Mesendoderm (in vitro differentiated cells): ENCODE data around the gene NEURL1B.

Experiments used
- DNase-seq: peaks from one replicate; pipeline ENCODE4 v3.0.0; 2013
- H2AK5ac ChIP-seq: 2 replicates; pipeline ENCODE4 v1.6.1; 2013; ENCODE audit warnings: low read length, inconsistent platforms
- H2BK120ac ChIP-seq: 2 replicates; pipeline ENCODE4 v1.6.1; 2013; ENCODE audit warnings: low read depth, mild to moderate bottlenecking, low read length, moderate library complexity, mixed read lengths
- H2BK15ac ChIP-seq: replicated peaks from 2 replicates; pipeline ENCODE4 v1.6.1; 2013; ENCODE audit warnings: low read depth, mild to moderate bottlenecking, moderate library complexity
- H2BK5ac ChIP-seq: 2 replicates; pipeline ENCODE4 v1.6.1; 2013; ENCODE audit warnings: low read length, inconsistent platforms
- H3K18ac ChIP-seq: 2 replicates; pipeline ENCODE4 v1.6.1; 2013; ENCODE audit warnings: mild to moderate bottlenecking, low read length, mixed read lengths
- H3K23ac ChIP-seq: one replicate; pipeline ENCODE4 v1.6.1; 2013; ENCODE audit warnings: low read length
- H3K27ac ChIP-seq: 2 replicates; pipeline ENCODE4 v1.5.1; 2013; ENCODE audit warnings: low read depth, mild to moderate bottlenecking, inconsistent platforms, low read length, moderate library complexity
- H3K27me3 ChIP-seq: 2 replicates; pipeline ENCODE4 v1.6.1; 2013; ENCODE audit warnings: low read length, control low read depth, mild to moderate bottlenecking, inconsistent platforms; ENCODE audit not compliant: insufficient read depth, poor library complexity
- H3K36me3 ChIP-seq: 2 replicates; pipeline ENCODE4 v1.6.1; 2013; ENCODE audit warnings: low read length, inconsistent platforms; ENCODE audit not compliant: control insufficient read depth, insufficient read depth
- H3K4ac ChIP-seq: one replicate; pipeline ENCODE4 v1.6.1; 2013; ENCODE audit warnings: low read depth, mild to moderate bottlenecking, low read length, moderate library complexity
- H3K4me1 ChIP-seq: 2 replicates; pipeline ENCODE4 v1.6.1; 2013; ENCODE audit warnings: low read depth, low read length, inconsistent platforms; ENCODE audit not compliant: control insufficient read depth
- H3K4me2 ChIP-seq: 2 replicates; pipeline ENCODE4 v1.6.1; 2013; ENCODE audit warnings: low read length
- H3K4me3 ChIP-seq: 2 replicates; pipeline ENCODE4 v1.5.1; 2013; ENCODE audit warnings: mild to moderate bottlenecking, low read length
- H3K56ac ChIP-seq: one replicate; pipeline ENCODE4 v1.6.1; 2013; ENCODE audit warnings: low read length
- H3K79me1 ChIP-seq: 2 replicates; pipeline ENCODE4 v1.6.1; 2013; ENCODE audit warnings: low read length, inconsistent platforms
- H3K79me2 ChIP-seq: 2 replicates; pipeline ENCODE4 v1.6.1; 2013; ENCODE audit warnings: mild to moderate bottlenecking, low read length; ENCODE audit not compliant: control insufficient read depth, insufficient read depth
- H3K9ac ChIP-seq: 2 replicates; pipeline ENCODE4 v1.6.1; 2013; ENCODE audit warnings: low read length, inconsistent platforms
- H4K5ac ChIP-seq: one replicate; pipeline ENCODE4 v1.6.1; 2013; ENCODE audit warnings: low read length
- H4K8ac ChIP-seq: one replicate; pipeline ENCODE4 v1.6.1; 2013; ENCODE audit warnings: low read depth, mild to moderate bottlenecking, control low read depth, low read length, moderate library complexity
- WGBS: extraction: QIAGEN DNeasy Blood & Tissue Kit; methylation state at CpG from one replicate; pipeline ENCODE4 v1.1.7; 2013; ENCODE audit warnings: low lambda C conversion rate, missing lambda C conversion rate; ENCODE audit not compliant: insufficient coverage; ENCODE audit errors: extremely low coverage; 5-methylcytosine and 5-hydroxymethylcytosine counted together

The NEURL1B gene

GRCh38 chr5:172701291-172701656, 60.2 kb downstream of the NEURL1B start:
- Histone ChIP-seq H4K8ac (no peak overlapping the region), H3K4me3 (no peak overlapping the region), H2BK120ac (no peak overlapping the region), H3K79me2 (no peaks in the 10 kb centered on the region), H3K9ac (no peak overlapping the region), H3K4me2 (no peak overlapping the region), H3K56ac (peak overlapping the region; percentile 56), H4K5ac (no peak overlapping the region), H2BK15ac (no peak overlapping the region), H2BK5ac (no peak overlapping the region), H3K4ac (no peak overlapping the region), H3K23ac (no peak overlapping the region), H3K36me3 (no peaks in the 10 kb centered on the region), H3K18ac (no peak overlapping the region), H3K27ac (no peak overlapping the region), H3K27me3 (no peaks in the 10 kb centered on the region), H2AK5ac (no peak overlapping the region), H3K79me1 (no peaks in the 10 kb centered on the region), H3K4me1 (peaks cover 4% of the 10 kb centered on the region)
- DNase-seq: no peak
- no CpG with 5 or more reads among the region's 5 CpGs for WGBS

GRCh38 chr5:172703952-172704351, 62.9 kb downstream of the NEURL1B start:
- no peak overlapping the region for H3K18ac ChIP-seq
- no peaks in the 10 kb centered on the region for H3K36me3 ChIP-seq
- no peak overlapping the region for H2AK5ac ChIP-seq
- no CpG with 5 or more reads among the region's 7 CpGs for WGBS
- no peak overlapping the region for H3K27ac ChIP-seq
- no peak overlapping the region for H4K8ac ChIP-seq
- H2BK15ac ChIP-seq: no peak overlapping the region
- H2BK120ac ChIP-seq: no peak overlapping the region
- no peak overlapping the region for H3K9ac ChIP-seq
- no peak overlapping the region for H3K23ac ChIP-seq
- H3K4ac ChIP-seq: no peak overlapping the region
- H2BK5ac ChIP-seq: no peak overlapping the region
- no peak overlapping the region for H3K56ac ChIP-seq
- no peaks in the 10 kb centered on the region for H3K27me3 ChIP-seq
- no peak overlapping the region for H3K4me2 ChIP-seq
- DNase-seq: no peak
- H3K4me3 ChIP-seq: no peak overlapping the region
- H4K5ac ChIP-seq: no peak overlapping the region
- peaks cover 4% of the 10 kb centered on the region for H3K4me1 ChIP-seq
- H3K79me1 ChIP-seq: no peaks in the 10 kb centered on the region
- H3K79me2 ChIP-seq: no peaks in the 10 kb centered on the region

GRCh38 chr5:172705576-172706084, 64.6 kb downstream of the NEURL1B start:
- Histone ChIP-seq H2BK15ac (no peak overlapping the region), H3K36me3 (no peaks in the 10 kb centered on the region), H3K23ac (no peak overlapping the region), H2BK120ac (no peak overlapping the region), H3K9ac (no peak overlapping the region), H4K8ac (no peak overlapping the region), H3K4me1 (peaks cover 4% of the 10 kb centered on the region), H3K4me2 (no peak overlapping the region), H3K79me2 (no peaks in the 10 kb centered on the region), H3K4ac (no peak overlapping the region), H3K79me1 (no peaks in the 10 kb centered on the region), H2BK5ac (no peak overlapping the region), H4K5ac (no peak overlapping the region), H3K18ac (no peak overlapping the region), H3K56ac (no peak overlapping the region), H2AK5ac (no peak overlapping the region), H3K27ac (no peak overlapping the region), H3K4me3 (no peak overlapping the region), H3K27me3 (no peaks in the 10 kb centered on the region)
- DNase-seq: no peak

- H2BK120ac ChIP-seq: no peak overlapping the region
- no CpG with 5 or more reads among the region's 4 CpGs for WGBS
- no peak overlapping the region for H4K5ac ChIP-seq
- no peak overlapping the region for H3K23ac ChIP-seq
- DNase-seq: no peak
- no peaks in the 10 kb centered on the region for H3K27me3 ChIP-seq
- no peak overlapping the region for H3K27ac ChIP-seq
- no peaks in the 10 kb centered on the region for H3K79me2 ChIP-seq
- no peak overlapping the region for H3K9ac ChIP-seq
- H3K4me2 ChIP-seq: no peak overlapping the region
- no peaks in the 10 kb centered on the region for H3K79me1 ChIP-seq
- no peak overlapping the region for H4K8ac ChIP-seq
- H2BK15ac ChIP-seq: no peak overlapping the region
- no peak overlapping the region for H3K18ac ChIP-seq
- no peak overlapping the region for H2AK5ac ChIP-seq
- H3K4me3 ChIP-seq: no peak overlapping the region
- no peak overlapping the region for H2BK5ac ChIP-seq
- no peaks in the 10 kb centered on the region for H3K4me1 ChIP-seq
- no peaks in the 10 kb centered on the region for H3K36me3 ChIP-seq
- no peak overlapping the region for H3K4ac ChIP-seq
- H3K56ac ChIP-seq: peak overlapping the region; percentile 6
Observed at GRCh38 chr5:172706796-172707195, 65.7 kb downstream of the NEURL1B start.

GRCh38 chr5:172707285-172708182, 66.5 kb downstream of the NEURL1B start:
- H4K8ac ChIP-seq: no peak overlapping the region
- no peaks in the 10 kb centered on the region for H3K79me2 ChIP-seq
- H2AK5ac ChIP-seq: peak overlapping the region; percentile 5
- H3K23ac ChIP-seq: no peak overlapping the region
- 100% methylated on average over 2 of the region's 18 CpGs for WGBS
- no peaks in the 10 kb centered on the region for H3K27me3 ChIP-seq
- no peak overlapping the region for H4K5ac ChIP-seq
- no peak overlapping the region for H3K4me2 ChIP-seq
- no peak overlapping the region for H3K18ac ChIP-seq
- peak; percentile 81 for DNase-seq
- no peak overlapping the region for H2BK5ac ChIP-seq
- no peak overlapping the region for H2BK15ac ChIP-seq
- H3K4me3 ChIP-seq: no peak overlapping the region
- H3K56ac ChIP-seq: peak overlapping the region; percentile 54
- H3K4ac ChIP-seq: no peak overlapping the region
- no peaks in the 10 kb centered on the region for H3K79me1 ChIP-seq
- no peak overlapping the region for H2BK120ac ChIP-seq
- peak overlapping the region; percentile 20 for H3K9ac ChIP-seq
- no peak overlapping the region for H3K27ac ChIP-seq
- no peaks in the 10 kb centered on the region for H3K4me1 ChIP-seq
- no peaks in the 10 kb centered on the region for H3K36me3 ChIP-seq

- no peak for DNase-seq
- Histone ChIP-seq H3K23ac (no peak overlapping the region), H3K36me3 (no peaks in the 10 kb centered on the region)
Observed at GRCh38 chr5:172708183-172708505, 67.1 kb downstream of the NEURL1B start.

More at GRCh38 chr5:172708183-172708505, 67.1 kb downstream of the NEURL1B start:
- Histone ChIP-seq H2BK15ac (no peak overlapping the region), H2BK5ac (no peak overlapping the region), H4K5ac (no peak overlapping the region), H3K27me3 (no peaks in the 10 kb centered on the region), H3K4me1 (no peaks in the 10 kb centered on the region), H3K4me2 (no peak overlapping the region), H3K56ac (no peak overlapping the region), H4K8ac (no peak overlapping the region), H3K9ac (no peak overlapping the region), H3K27ac (no peak overlapping the region), H3K79me2 (no peaks in the 10 kb centered on the region), H3K4ac (no peak overlapping the region), H2BK120ac (no peak overlapping the region), H3K18ac (no peak overlapping the region), H3K79me1 (no peaks in the 10 kb centered on the region), H3K4me3 (no peak overlapping the region), H2AK5ac (no peak overlapping the region)
- no CpG with 5 or more reads among the region's 8 CpGs for WGBS
